Cerebellar cortex (tissue), 1 donor: ENCODE measurements around the gene LPP.

ENCODE experiments used
- DNase-seq: peaks from one replicate; pipeline ENCODE4 v3.0.0-alpha.2; 2015; ENCODE audit warnings: low spot score

Gene LPP

DNA sequence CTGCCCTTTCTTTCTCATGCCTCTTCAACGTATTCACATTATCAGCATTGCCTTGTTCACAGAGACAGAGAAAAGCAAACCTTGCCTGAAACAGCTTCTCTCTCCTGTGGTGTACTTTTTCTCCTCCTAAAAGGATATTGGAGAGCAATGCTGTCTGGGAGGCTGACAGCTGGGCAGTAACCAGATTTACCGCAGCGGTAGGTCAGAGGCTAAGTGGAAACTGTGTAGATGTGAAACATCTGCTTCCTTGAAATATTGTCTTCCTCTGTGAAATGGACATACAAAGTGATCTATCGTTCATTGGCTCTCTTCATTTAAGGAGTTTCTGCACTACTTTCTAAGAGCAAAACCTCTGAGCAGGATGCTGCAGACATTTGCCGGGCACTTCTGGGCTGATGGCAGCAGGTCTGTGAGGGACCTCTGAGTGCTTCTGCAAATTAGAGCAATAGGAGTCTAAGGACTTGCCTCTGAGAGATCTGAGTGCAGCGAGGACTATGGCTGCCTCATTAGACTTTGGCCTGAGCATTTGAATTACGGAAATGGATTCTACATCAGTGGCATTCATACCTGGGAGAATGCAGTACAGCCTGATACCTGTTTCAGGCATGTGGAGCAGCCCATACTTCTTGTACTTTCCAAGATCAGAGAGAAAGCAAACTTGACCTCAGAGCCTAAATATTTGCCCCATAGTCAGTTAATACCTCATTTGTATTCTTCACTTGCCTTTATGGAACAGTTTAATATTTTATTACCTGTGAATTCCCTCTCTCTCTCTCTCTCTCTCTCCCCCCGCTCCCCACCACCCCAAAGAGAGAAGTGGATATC lies 757.3 kb downstream of the LPP start:
- no peak for DNase-seq

DNA sequence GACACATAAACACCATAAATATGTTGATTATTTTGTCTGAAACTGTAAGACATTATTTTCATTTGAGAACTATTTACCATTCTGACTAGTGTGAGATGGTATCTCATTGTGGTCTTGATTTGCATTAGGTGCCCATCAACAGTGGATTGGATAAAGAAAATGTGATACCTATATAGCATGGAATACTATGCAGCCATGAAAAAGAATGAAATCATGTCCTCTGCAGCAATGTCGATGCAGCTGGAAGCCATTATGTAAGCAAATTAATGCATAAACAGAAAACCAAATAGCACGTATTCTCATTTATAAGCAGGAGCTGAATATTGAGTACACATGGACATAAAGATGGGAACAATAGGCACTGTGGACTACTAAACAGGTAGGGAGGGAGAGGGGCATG lies 759.1 kb downstream of the LPP start:
- DNase-seq, result no peak

DNA sequence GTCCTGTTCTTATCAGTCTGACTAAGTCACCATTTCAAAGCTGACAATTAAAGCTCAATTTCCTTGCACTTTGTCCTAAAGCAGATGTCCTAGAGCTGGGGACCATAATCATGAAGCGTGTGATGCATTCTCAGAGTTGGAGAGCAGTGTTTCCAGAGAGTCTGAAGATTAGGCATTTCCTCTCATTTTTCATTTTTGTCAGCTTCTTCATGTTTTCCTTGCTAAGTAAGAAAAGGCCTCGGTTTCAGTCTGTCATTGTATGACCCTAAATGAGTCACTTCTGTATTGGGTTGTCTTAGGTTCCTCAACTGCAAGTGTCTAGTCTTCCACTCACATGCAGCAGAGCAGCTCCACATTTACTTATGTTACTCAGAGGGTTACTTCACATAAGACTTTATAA lies 760.6 kb downstream of the LPP start:
- DNase-seq, result no peak

DNA sequence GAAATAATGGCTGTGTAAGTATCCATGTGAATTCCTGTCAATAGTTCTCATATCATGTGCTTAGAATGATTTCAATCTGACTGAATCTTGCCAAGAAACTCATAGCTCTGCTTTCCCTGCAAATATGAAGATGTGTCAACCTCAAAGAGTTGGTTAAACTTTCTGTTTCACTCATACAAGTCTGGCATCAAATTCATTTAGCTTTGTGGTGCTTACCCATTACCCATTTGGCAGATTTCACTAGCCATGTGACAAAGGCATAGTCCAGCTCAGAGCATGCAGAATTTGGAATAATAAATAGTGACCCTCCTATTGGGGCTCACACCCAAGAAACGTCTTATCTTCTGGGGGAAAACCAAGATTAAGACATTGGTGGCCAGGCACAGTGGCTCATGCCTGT lies 761.2 kb downstream of the LPP start:
- DNase-seq, result no peak

DNA sequence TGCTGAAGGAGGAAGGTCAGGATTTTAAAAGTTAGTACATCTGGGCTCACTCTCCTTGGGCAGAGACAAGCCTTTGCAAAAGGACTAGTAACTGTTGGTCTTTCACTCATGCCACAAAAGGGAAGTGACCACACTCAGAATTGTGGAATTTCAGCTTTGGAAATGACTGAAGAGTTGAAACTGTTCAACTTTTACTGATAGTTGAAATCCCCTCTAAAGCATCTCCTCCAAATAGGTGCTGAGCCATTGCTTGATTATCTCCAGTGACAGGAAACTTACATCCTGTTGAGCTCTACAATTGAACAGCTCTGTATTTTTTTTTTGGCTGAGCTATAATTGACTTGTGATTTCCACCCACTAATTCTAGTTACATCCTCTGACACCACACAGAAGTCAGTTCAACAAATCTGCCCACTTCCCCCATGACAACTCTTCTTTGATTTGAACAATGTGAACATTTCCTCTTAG lies 763.0 kb downstream of the LPP start:
- no peak for DNase-seq

DNA sequence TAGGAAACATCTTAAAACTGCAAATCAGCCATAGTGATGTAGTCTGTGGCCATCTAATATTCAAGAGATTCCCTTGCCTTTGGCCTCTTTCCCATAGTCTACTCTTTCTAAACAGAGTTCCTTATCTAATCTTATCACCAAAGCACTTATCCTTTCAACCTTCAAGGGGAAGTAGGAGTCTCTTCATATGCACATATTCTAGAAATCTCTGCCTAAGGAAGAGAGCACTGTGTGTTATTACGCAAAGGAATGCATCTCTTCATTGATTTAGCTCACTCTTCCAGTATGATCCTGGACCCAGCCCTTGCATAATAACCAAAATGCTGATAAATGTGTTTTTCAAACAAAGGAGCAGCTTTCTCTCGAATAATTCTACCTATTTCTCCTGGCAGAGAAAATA lies 764.1 kb downstream of the LPP start:
- no peak for DNase-seq

DNA sequence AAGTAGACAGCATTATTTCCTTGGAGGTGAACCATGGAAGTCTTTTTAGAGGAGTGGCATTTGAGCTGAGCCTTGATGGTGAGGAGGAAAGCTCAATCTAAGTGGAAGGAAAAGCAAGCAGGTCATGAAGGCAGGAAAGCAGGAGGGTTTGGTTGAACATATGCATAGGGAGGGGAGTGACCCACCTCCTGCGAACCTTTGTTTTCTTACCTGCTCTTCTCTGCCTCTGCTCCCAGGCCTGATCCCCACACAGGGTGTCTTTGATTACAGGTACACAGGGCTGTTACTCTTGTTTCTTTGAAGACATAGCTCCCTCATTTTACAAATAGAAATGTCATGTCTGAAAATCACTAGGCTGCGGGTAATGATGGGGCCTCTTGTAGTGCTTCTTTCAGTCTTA lies 769.7 kb downstream of the LPP start:
- DNase-seq, result no peak

DNA sequence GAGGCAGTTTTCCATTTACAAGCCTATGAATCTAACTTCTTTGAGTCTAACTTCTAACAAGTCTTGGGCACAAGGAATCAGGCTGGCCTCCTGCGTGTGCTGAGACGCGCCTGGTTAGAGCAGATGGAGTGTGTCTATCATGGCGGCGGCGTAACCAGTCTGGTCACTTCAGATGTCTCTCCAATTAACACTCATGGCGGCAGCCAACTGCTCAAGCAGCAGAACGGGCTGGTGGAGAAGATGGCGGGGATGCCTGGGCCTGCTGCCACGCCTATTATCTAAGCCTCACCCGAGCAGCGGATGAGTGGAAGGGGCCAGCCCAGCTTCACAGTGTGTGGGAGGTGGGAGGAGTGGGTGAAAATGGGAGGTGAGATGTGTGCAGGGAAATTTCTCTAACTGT lies 771.4 kb downstream of the LPP start:
- no peak for DNase-seq

DNA sequence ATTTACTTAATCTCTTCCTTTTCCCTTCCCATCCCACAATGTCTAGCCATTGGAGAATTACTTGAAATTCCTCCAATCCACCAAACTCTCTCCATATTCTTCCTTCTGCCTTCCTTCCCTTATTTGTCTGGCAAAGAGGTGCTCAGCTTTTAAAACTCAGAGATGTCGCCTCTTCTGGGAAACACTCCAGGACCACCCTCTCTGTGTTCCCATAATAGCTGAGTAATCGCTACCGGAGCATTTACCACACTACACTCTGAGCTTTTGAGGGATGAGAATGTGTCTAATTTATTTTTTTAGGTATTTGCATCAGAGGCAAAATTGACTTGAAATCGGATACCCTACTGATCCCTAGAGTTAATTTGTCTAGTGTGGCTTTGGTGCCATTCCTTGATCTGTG lies 772.2 kb downstream of the LPP start:
- DNase-seq, result no peak

DNA sequence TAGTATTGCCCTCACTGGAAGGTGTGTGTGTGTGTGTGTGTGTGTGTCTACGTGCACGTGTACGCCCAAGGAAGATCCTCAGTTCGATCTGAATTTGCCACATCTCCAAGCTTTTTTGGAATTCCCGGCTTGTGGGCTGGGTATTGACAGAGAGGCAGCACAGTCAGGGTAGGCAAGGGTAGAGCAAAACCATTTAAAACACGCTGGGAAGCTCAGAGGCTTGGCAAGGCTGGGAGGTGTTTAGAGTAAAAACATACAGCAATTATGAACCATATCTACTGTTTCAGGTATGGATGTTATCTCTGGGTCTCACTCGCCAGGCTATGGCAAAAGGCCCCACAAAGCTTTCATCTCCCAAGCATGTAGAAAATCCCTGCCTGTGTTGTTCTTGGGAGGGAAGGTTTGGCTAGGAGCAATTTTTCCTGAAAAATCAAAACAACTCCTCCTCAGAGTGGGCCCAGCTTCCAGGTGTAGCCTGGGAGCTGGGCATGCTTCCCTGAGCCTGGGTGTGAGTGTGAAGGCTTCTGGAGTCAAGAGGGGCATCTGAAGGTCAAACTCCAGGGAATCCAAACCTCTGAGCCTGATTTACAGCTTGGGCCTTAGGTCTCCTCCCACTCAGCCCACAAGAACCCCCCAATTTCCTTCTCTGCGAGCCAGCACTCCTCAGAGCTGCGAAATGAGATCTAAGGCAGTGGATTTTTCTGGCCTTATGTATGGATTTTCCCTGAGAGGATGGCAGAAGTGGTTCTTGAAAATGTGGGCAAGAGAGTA lies 773.0 kb downstream of the LPP start:
- no peak for DNase-seq

DNA sequence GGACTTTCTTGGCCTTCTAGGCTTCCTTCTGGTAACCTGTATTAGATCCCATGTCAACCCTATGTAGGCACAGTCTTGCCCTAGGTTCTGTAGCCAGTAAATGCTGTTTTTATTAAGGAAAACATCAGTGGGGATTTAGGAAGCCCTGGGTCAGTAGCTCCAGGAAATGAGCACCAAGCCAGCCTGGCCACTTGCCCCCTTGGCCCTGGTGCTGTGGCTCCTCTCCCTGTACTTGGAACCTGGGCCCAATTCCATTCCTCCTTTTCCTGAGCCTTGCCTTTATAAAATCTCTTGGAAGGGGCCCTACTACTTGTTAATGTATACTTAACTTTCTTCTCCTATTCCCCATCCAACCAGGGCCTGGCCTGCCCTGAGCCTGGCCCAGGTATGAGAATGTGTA lies 774.0 kb downstream of the LPP start:
- DNase-seq, result peak; percentile 25

DNA sequence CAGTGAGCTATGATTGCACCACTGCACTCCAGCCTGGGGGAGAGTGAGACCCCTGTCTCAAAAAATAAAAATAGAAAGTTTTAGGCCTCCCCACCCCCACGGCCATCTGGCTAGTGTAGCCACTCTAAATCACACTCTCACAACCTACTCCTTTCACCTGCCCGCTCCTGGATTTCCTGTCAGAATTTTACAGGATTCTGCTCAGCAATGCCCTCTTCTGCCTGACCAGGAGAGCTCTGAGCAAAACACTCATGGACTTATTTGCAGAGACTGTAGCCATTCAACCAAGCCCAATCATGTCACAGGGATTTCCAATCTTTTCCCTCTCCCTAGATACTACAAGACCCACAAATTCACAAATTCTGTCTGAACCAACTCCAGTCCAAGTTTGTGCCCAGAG lies 775.2 kb downstream of the LPP start:
- DNase-seq, result peak; percentile 77

DNA sequence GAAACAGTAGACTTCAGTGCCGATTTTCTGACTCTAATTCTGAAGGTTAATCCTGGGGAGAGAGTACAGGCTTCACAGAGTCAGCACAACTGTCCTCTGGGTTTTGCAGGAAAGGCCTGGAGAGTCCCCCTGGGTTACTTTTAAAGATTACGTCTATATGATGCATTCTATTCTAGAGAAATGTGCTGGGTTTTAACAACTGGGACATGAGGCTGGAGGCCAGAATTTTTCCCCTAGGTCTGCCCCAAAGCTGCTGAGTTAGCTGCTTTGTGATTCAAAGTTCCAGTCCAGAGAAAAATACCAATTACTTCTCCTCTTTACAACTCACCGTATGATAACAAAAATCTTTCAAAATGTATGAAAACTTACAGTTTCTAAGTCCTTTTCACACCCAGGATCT lies 777.1 kb downstream of the LPP start:
- no peak for DNase-seq

DNA sequence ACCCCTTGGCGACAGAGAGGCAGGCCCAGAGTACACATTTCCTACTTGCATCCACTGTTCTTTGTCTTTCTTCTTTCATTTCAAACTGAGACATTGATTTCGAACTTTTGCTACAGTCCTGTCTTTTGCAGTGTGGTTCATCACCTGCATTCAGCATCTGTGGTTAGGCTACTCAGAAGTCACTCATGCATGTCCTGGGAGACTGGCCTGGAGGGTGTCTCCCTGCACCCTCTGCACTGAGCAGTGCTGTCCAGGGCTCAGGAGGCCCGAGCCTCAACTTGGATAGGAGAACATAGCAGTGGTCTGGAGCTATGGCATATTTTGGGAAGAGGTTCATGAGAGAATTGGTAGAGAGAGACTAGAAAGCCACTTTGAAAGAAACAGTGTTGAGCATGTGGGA lies 777.6 kb downstream of the LPP start:
- no peak for DNase-seq

DNA sequence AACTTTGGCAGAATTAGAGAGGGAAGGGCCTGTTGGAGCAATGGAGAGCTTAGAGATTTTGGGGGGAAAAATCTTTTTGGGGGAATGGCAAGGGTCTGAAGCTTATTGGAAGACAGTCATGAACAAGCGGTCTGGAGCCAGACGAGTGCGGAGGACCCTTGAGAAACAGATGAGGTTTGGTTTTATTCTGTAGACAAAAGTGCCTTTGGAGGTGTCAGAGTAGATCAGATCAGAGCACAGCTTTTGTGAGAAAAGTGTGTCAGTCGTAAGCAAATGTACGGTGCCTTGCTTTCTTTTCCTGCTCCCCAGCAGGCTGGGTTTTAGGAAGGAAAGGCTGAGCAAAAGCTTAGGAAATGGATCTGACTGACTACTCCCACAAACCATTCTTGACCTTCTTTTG lies 781.0 kb downstream of the LPP start:
- no peak for DNase-seq

DNA sequence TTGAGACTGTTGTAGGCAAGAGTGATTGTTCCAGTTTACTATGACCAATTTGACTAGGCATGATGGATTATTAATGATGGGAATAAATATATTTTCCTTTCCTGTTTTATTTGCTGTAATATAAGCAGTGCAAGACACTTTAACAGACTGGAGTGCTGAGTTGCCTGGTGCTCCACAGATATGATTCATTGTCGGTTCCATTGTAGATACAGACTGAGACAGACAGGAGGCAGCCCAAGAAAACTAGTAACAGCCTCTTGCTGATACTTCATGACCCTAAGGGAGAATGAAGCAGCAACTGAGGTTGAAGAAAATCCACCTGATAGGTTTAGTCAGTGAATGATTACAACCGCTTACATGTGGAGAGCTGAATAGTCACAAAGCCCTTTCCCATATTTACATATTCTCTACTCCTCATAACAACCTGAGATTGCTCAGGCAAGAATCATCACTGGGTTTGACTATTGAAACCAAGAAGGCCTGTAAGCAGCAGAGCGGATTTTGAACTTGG lies 782.7 kb downstream of the LPP start:
- no peak for DNase-seq

DNA sequence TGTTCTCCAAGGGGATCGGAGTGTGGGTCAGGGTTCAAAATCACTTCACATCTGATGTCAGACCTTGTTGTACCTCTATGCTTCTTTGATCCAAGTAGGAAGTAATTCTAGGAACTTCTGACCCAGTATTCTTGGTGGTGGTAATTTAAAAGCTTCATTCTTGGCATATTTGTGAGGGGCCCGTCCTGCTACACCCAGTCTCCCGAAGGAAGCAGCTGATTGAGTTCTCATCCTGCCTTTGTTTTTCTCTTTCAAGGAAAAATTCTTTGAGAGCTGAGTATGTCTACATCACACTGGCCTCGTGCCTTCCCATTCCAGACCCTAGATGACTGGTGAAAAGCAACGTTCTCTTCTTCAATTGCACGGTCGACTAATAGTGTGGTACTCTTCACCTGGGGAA lies 783.4 kb downstream of the LPP start:
- DNase-seq, result no peak

DNA sequence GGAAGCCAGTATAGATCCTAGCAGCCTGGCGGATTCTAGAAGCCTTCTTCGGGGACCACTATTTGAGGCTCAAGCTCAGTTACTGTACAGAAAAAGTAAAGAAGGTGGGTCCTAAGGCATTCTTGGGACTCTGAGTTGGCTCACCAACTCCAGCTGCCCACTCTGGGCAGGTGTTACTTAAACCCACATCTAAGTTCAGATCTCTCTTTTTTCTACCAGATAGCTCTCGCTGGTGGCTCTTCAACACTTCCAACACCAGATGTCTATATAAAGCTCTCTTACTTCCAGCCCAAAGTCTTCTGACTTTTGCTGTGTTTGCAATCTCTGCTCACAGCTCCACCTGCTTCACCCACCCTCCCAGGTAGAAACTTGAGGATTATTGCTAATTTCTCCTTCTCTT lies 785.0 kb downstream of the LPP start:
- DNase-seq, result no peak

DNA sequence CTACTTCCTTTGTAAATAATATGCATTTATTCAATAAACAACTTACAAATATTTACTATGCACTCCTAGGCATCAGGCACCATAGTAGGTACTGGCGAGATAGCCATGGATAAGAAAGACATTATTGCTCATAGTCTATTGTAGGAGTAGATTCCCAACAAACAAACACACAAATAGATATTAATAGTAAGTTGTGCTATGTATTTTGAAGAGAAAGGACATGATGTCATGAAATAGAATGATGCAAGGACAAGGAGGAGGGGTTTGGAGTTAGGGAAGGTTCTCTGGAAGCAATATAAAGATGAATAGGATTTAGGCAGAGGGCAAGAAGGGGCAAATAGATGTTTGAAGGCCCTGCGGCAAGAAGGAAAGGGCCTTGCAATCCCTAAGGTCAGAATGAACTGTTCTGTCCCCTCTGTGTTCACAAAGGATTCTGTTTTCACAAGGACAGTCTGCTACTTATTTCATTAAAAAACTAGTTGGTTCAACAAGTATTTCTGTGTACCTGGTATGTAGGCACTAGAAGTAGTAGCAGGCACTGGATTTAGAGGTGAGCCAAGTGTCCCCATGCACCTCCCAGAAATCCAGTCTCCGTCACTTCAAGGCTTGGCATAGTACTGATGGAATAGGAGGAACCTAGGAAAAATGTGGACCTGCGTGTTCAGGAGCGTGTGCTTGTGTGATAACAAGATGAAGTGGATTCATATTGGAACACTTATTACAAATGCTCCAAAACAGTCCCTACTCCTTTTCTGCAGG lies 786.0 kb downstream of the LPP start:
- no peak for DNase-seq
